ENCODE results near the gene FBXL19. TPM values are rescaled to one million over a fixed set of nuclear protein-coding genes. Genes with fewer than 3 reads are reported as not detected.

FBXL19 gene
- total RNA-seq, 1 experiment from 2014 or later, result 84.3 TPM

- Mint-ChIP-seq H3K9me3 (no peaks in the 10 kb centered on the region), H3K27ac (peak within 1 kb of the TSS; percentile 100), H3K4me3 (peak within 1 kb of the TSS; percentile 95), H3K4me1 (peaks cover 12% of the 10 kb centered on the region), H3K27me3 (ENCODE audit: low read depth) (peaks cover 3% of the 10 kb centered on the region; the same call in 1 of the 2 replicates), H3K36me3 (peaks cover 39% of the 10 kb centered on the region)
- DNase-seq (ENCODE audit: low spot score), result peak; percentile 97
- TF ChIP-seq MYBL2 (CRISPR knock-in tag; IDR thresholded peaks at IDR 0.05) (no peak), PRRX2 (CRISPR knock-in tag; IDR thresholded peaks at IDR 0.05) (0 out of 2 replicates have a peak, but pooled peaks have one; percentile 7), ZMAT4 (CRISPR knock-in tag; IDR thresholded peaks at IDR 0.05) (peak; percentile 51; the same call in 1 of the 2 replicates), HMGXB4 (CRISPR knock-in tag; IDR thresholded peaks at IDR 0.05) (peak; percentile 57; the same call in 1 of the 2 replicates), FOXP4 (CRISPR knock-in tag; IDR thresholded peaks at IDR 0.05) (peak; percentile 15; the same call in 1 of the 2 replicates), ZNF416 (CRISPR knock-in tag; IDR thresholded peaks at IDR 0.05) (0 out of 2 replicates have a peak, but pooled peaks have one; percentile 34), MXD4 (CRISPR knock-in tag; IDR thresholded peaks at IDR 0.05; ENCODE audit: borderline replicate concordance) (no peak), MAX (CRISPR knock-in tag; IDR thresholded peaks at IDR 0.05) (peak; percentile 64), CREM (CRISPR knock-in tag; IDR thresholded peaks at IDR 0.05) (0 out of 2 replicates have a peak, but pooled peaks have one; percentile 27), TEAD1 (CRISPR knock-in tag; IDR thresholded peaks at IDR 0.05) (peak; percentile 74; the same call in 1 of the 2 replicates), GABPB1 (CRISPR knock-in tag; IDR thresholded peaks at IDR 0.05) (peak; percentile 46; the same call in 1 of the 2 replicates), FOXK1 (CRISPR knock-in tag; IDR thresholded peaks at IDR 0.05) (peak; percentile 46), ESRRA (CRISPR knock-in tag; IDR thresholded peaks at IDR 0.05; ENCODE audit: borderline replicate concordance) (no peak; the same call in 1 of the 2 replicates), NR3C1 (CRISPR knock-in tag; conservative IDR thresholded peaks at IDR 0.05; ENCODE audit: low read depth) (no peak), ARID4B (CRISPR knock-in tag; IDR thresholded peaks at IDR 0.05; ENCODE audit: borderline replicate concordance) (peak; percentile 62; the same call in 1 of the 2 replicates), ZBTB43 (CRISPR knock-in tag; IDR thresholded peaks at IDR 0.05) (peak; percentile 28; the same call in 1 of the 2 replicates), SP1 (CRISPR knock-in tag; conservative IDR thresholded peaks at IDR 0.05) (peak; percentile 99), USF1 (CRISPR knock-in tag; IDR thresholded peaks at IDR 0.05) (peak; percentile 47; the same call in 1 of the 2 replicates), ATF1 (CRISPR knock-in tag; IDR thresholded peaks at IDR 0.05) (no peak)
- POLR2A ChIA-PET, result interaction anchor here (0.5 to 0.7 kb wide), 2 partner anchors 28 to 151 kb away, joined by 3 read pairs; partner anchors contain the start of gene HSD3B7
- CTCF ChIA-PET, result interaction anchor here (0.7 kb wide), 1 partner anchor 27 kb away, joined by 4 read pairs; no protein-coding TSS in a partner anchor
- peak; percentile 64 for ATAC-seq
Measured at GRCh38 chr16:30957456-30958174, 34.2 kb downstream of the FBXL19 start, which contains the start of gene SETD1A. Gene SETD1A (plus strand): TSS chr16:30957754. CDS start chr16:30958732, 978 bp downstream.

Measured in WTC11 (cell line).